ENCODE results near the gene ERBB4. TPM values are rescaled to one million over a fixed set of nuclear protein-coding genes. Genes with fewer than 3 reads are reported as not detected.

ERBB4 gene
- total RNA-seq, 1 donor from 2014 or later, result 0.07 TPM

GRCh38 chr2:211931314-211931713 is 607.3 kb downstream of the ERBB4 start:
- DNase-seq (ENCODE audit: low read depth, low spot score), result no peak

DNA sequence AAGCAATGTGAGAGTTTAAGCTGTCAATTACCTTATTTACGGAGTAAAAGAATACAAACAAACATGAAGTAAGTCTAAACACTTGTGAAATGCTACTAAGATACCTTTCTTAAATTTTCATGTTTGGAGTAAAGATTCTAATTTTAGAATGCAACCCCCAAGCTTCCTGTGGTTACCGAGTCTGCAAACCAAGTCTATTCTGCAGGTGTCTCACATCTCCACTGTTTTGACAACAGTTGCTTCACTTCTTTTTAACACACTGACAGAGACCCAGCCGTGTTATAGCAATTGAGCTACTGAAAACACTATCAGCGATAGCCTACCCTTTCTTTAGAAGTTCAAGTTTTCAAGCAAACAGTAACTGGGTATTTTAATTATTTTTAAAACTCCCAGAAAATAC is 608.3 kb downstream of the ERBB4 start:
- DNase-seq (ENCODE audit: low read depth, low spot score), result no peak

GRCh38 chr2:211928201-211928600 is 610.4 kb downstream of the ERBB4 start:
- DNase-seq (ENCODE audit: low read depth, low spot score), result no peak

GRCh38 chr2:211923019-211923418 is 615.6 kb downstream of the ERBB4 start:
- no peak for DNase-seq (ENCODE audit: low read depth, low spot score)

DNA sequence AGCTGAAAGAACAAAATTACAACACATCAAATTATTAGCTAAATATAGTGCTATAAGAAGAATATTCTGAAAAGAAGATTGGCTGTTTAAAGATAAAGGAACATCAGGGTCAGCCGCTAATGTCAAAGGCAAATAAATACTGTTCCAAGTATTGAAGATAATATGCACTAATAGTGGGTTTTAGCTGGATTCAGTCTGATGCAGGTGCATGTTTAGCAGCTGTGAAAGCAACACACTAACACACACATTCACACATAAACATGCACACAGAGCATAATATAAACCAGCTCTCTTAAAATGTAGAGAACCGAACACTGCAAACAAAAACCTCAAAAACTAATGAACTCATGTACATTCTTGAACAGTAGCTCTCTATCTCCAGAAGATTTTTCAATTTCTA is 634.6 kb downstream of the ERBB4 start:
- DNase-seq (ENCODE audit: low read depth, low spot score), result no peak

GRCh38 chr2:211901226-211901846 is 637.3 kb downstream of the ERBB4 start:
- no peak for DNase-seq (ENCODE audit: low read depth, low spot score)

DNA sequence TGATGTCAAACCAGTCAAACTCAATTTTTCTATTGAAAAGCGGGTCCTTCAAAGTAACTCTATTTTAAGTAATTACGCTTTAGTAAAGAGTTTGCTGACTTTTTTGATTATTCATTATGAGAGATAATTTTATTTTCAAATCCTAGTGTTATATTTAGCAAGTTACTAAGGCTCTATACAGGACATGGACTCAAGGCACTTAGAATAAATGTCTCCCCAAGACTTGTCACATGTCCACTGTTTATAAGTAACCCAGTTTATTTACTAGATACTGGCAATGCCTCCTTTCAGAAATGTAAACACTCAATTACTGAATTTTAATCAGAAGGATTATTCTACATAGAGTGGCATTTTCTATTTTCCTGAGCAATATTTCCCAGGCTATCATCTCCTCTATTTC is 638.1 kb downstream of the ERBB4 start:
- no peak for DNase-seq (ENCODE audit: low read depth, low spot score)

DNA sequence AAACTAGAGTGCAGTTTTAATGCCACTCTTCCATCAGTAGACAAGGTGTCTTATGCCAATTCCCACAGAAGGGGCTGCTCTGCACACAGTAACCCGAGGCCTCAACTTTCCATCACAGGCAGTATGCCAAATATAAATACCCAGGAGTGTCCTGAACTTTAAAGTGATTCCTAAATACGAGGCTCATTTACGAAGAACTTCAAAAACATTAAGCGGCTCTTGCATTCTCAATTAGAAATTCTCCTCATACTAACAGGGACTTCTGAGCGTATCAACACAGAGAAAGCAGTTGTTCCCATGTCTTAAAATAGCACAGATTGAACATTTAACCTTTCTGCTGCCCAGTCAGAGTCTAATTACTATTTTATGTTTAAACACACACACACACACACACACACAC is 638.6 kb downstream of the ERBB4 start:
- no peak for DNase-seq (ENCODE audit: low read depth, low spot score)

DNA sequence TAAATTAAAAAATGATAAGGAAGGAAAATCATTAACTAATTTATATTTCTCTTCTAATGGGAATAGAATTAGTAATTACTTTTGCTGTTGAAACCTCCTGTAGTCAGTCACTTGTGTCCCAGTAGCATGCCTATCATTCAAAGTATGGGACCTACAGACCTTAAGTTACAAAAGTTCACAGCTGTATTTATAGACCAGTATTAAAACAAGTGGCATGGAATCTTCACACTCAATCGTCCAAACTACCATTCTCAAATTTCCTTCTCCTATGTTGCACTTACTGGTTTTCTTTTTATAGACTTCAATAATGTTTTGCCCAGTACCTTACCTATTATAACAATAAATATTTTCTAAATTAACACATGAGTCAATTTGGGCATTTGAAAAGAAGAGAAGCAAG is 639.9 kb downstream of the ERBB4 start:
- no peak for DNase-seq (ENCODE audit: low read depth, low spot score)

DNA sequence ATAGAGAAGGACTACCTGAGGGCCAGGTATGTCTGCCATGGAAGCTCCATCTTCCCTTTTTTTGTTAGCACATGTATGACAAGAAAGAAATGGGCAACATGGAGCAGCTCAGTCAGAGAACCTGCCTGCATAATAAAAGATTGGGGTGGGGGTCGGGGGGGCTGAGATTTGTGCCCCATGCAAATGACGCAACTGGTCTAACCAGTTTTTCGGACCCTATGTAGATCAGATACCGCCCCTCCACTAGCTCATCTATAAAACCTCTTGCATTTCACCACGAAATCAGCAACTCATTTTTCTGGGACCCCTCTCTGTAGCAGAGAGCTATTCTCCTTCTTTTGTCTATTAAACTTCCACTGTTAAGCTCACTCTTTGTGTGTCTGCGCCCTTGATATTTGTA is 657.2 kb downstream of the ERBB4 start:
- DNase-seq (ENCODE audit: low read depth, low spot score), result no peak

- DNase-seq (ENCODE audit: low read depth, low spot score), result no peak
Observed at GRCh38 chr2:211879323-211879722, 659.3 kb downstream of the ERBB4 start.

- no peak for DNase-seq (ENCODE audit: low read depth, low spot score)
Observed at GRCh38 chr2:211877061-211877460, 661.5 kb downstream of the ERBB4 start.

GRCh38 chr2:211875488-211875887 is 663.1 kb downstream of the ERBB4 start:
- DNase-seq (ENCODE audit: low read depth, low spot score), result no peak

DNA sequence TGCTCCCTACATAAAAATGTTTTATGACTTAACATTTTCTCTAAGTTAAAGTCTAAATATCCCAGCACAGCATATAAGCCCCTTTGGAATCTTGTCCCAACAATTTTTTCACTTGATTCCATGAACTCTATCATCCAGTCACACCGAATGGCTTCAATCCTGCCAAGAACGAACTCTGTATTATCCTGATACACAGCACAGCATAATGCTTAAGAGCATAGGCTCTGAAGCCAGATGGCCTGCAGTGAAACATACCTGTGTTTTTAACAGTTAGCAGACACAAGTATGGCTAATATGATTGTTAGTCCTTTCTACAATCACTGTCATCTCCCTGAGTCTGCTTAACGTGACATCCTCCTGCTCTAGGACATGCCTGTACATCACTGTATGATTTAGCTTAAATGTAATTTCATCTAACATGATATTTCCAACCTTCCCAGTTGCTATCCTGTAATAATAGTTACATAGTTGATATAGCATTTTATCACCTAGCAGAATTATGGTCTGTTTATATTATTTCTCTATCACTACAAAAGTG is 669.5 kb downstream of the ERBB4 start:
- no peak for DNase-seq (ENCODE audit: low read depth, low spot score)

- DNase-seq (ENCODE audit: low read depth, low spot score), result no peak
Observed at GRCh38 chr2:211867845-211868451, 670.7 kb downstream of the ERBB4 start.

DNA sequence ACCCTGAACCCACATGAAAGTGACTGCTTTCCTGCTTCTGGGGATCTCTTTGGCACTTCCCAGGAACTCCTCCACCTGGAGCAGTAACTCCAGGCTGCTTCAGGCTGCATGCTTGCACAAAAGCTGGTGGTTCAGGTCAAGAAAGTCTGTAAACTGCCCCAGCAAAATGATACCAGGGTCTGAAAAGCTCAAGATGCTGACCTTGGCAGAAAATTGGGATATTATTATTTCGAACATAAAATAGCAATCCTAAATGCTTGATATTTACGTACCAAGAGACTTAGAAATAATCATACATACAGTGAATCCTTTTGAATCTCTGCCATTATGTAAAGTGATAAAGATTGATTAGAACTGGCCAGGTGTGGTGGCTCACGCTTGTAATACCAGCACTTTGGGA is 674.3 kb downstream of the ERBB4 start:
- no peak for DNase-seq (ENCODE audit: low read depth, low spot score)

DNA sequence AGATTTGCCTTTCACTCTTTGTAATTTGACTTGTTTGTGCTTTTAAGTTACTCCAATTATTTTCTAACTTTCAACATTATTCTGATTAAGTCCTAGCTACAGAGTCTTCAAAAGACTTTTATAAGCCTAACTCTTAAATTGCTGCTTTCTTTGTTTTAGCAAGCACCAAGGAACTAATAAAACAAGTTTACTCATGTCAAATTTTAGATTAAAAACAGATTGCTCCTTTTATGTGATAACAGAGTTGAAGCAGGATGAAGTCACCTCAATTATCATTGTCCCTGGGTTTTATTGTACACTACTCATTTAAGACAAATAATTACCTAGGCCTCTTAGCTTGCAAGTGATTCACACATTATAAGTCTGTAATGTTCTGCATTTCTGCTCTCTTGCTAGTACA is 678.4 kb downstream of the ERBB4 start:
- no peak for DNase-seq (ENCODE audit: low read depth, low spot score)

GRCh38 chr2:211854832-211855231 is 683.8 kb downstream of the ERBB4 start:
- no peak for DNase-seq (ENCODE audit: low read depth, low spot score)

DNA sequence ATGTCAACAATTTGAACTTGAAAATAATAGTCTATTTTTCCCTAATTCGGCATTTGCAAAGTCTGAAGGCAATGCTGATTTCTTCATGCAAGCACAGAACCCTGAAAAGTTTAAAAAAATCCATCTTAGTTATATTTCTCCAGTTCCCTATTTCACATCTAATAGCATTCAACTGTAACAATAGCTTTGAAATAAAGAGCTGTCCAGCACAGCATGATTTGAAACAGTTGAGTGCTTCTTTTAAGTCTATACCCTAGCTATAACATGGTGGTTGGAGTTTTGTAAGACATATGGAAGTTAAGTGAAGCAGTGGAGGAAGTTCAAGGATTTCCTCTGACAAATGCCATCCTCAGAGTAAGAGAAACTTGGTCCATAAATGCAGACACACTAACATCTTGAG is 691.9 kb downstream of the ERBB4 start:
- DNase-seq (ENCODE audit: low read depth, low spot score), result no peak

- no peak for DNase-seq (ENCODE audit: low read depth, low spot score)
Observed at GRCh38 chr2:211846036-211846400, 692.6 kb downstream of the ERBB4 start.

DNA sequence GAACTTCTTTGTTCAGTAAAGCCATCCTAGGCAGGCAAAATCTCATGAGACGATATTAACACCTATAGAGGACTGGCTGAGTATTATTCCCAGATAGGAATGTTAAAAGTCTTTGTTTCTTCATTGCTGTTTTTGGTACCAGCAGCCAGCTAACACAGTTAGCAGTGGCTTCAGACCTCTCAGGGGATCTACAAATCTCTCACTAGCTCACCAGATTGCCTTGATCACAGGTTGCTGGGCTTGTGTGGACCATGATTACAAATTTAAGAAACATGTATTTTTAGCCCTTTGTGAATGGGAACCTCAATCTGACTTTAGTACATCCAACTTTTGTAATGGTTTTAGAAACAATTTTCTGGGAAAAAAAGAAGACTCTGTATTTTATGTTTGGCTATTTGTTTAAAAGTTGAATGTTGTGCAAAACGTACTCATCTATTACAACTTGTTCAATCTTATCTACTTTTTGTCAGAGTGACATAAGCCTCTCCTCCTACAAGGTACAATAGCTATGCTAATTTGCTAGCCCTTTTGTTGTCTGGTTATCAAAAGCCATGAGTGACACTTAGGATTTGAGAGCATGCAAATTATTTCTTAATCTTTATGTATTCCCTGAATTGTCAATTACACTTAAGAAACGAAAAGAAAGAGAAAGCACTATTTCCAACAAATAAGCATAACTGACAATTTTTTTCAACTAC is 693.1 kb downstream of the ERBB4 start:
- no peak for DNase-seq (ENCODE audit: low read depth, low spot score)

GRCh38 chr2:211837706-211838105 is 700.9 kb downstream of the ERBB4 start:
- no peak for DNase-seq (ENCODE audit: low read depth, low spot score)

- DNase-seq (ENCODE audit: low read depth, low spot score), result no peak
Observed at GRCh38 chr2:211837206-211837605, 701.4 kb downstream of the ERBB4 start.
